Suprapubic skin (tissue), 4 donors: ENCODE results near the gene SLC4A7. TPM values are rescaled to one million over a fixed set of nuclear protein-coding genes. Genes with fewer than 3 reads are reported as not detected.
"Not testable (repeated sequence)": the region's sequence is repeated elsewhere in the genome, so short reads cannot be mapped to it uniquely, and the experiment has no call there.

ENCODE experiments used
- DNase-seq, 2 donors: peaks; one replicate each; pipeline ENCODE4 v3.0.0-alpha.2; 2019; ENCODE audit warnings: low spot score in 2 of 2
- H3K27ac ChIP-seq: fragments of 200-600 bp; sonication (generic); one replicate; pipeline ENCODE4 v1.5.1; 2019
- H3K27me3 ChIP-seq: fragments of 200-600 bp; sonication (generic); one replicate; pipeline ENCODE4 v1.5.1; 2019
- H3K36me3 ChIP-seq: fragments of 200-600 bp; sonication (generic); one replicate; pipeline ENCODE4 v1.5.1; 2019
- H3K4me1 ChIP-seq: fragments of 200-600 bp; sonication (generic); one replicate; pipeline ENCODE4 v1.5.1; 2019
- H3K4me3 ChIP-seq: fragments of 200-600 bp; sonication (generic); one replicate; pipeline ENCODE4 v1.5.1; 2019; ENCODE audit warnings: mild to moderate bottlenecking
- H3K9me3 ChIP-seq: fragments of 200-600 bp; sonication (generic); one replicate; pipeline ENCODE4 v1.5.1; 2019
- CTCF ChIP-seq, 2 donors: fragments of 200-600 bp in 1 of 2; fragments of 450-650 bp in 1 of 2; sonication (generic) in 1 of 2; IDR thresholded peaks; one replicate each; pipeline ENCODE4 v1.5.1; 2016 to 2019; ENCODE audit warnings: antibody characterized with exemption in 2 of 2, mild to moderate bottlenecking in 1 of 2, moderate library complexity in 1 of 2
- EP300 ChIP-seq: sonication (generic); formaldehyde crosslinking; IDR thresholded peaks from one replicate; pipeline ENCODE4 v1.6.1; 2017; ENCODE audit warnings: antibody characterized with exemption
- POLR2A ChIP-seq, 2 donors: fragments of 450-650 bp; IDR thresholded peaks; one replicate each; pipeline ENCODE4 v1.6.1; 2017; ENCODE audit warnings: antibody characterized with exemption in 2 of 2, mild to moderate bottlenecking in 2 of 2, moderate library complexity in 2 of 2
- POLR2AphosphoS5 ChIP-seq, 3 donors: sonication (generic); formaldehyde crosslinking; IDR thresholded peaks; one replicate each; pipeline ENCODE4 v1.6.1; 2017; ENCODE audit warnings: antibody characterized with exemption in 3 of 3
- WGBS: methylation state at CpG from one replicate; pipeline ENCODE4 v1.1.5; 2018; 5-methylcytosine and 5-hydroxymethylcytosine counted together
- total RNA-seq, 4 donors: library from RNA; depleted of rRNA; stranded (reverse); fragments of >200 nt; gene quantifications; one replicate each; pipeline ENCODE4 v1.1.0, GENCODE V29; 2016

Gene SLC4A7
- total RNA-seq, 4 donors from 2014 or later: 10.9 to 17.5 (median 16.1) TPM

GRCh38 chr3:27344192-27344591 is 140.0 kb downstream of the SLC4A7 start:
- Histone ChIP-seq H3K27ac (no peak overlapping the region), H3K36me3 (no peaks in the 10 kb centered on the region), H3K9me3 (no peaks in the 10 kb centered on the region), H3K27me3 (no peaks in the 10 kb centered on the region), H3K4me1 (peaks cover 3% of the 10 kb centered on the region), H3K4me3 (no peak overlapping the region)
- 97% methylated on average over 3 of the region's 3 CpGs for WGBS
- TF ChIP-seq CTCF (IDR thresholded peaks at IDR 0.05) (no peak), POLR2A (IDR thresholded peaks at IDR 0.05) (no peak), EP300 (no peak), POLR2AphosphoS5 (IDR thresholded peaks at IDR 0.05) (no peak)
- DNase-seq: no peak

GRCh38 chr3:27342267-27342666 is 141.9 kb downstream of the SLC4A7 start:
- TF ChIP-seq POLR2A (IDR thresholded peaks at IDR 0.05) (no peak), POLR2AphosphoS5 (IDR thresholded peaks at IDR 0.05) (no peak), EP300 (no peak), CTCF (IDR thresholded peaks at IDR 0.05) (no peak)
- WGBS: 82% methylated on average over 1 of the region's 1 CpG
- H3K9me3 ChIP-seq: no peaks in the 10 kb centered on the region
- H3K4me3 ChIP-seq: no peak overlapping the region
- DNase-seq: no peak
- no peak overlapping the region for H3K27ac ChIP-seq
- no peaks in the 10 kb centered on the region for H3K36me3 ChIP-seq
- no peaks in the 10 kb centered on the region for H3K27me3 ChIP-seq
- H3K4me1 ChIP-seq: peaks cover 3% of the 10 kb centered on the region

- TF ChIP-seq POLR2A (IDR thresholded peaks at IDR 0.05): no peak
- TF ChIP-seq POLR2AphosphoS5 (IDR thresholded peaks at IDR 0.05): no peak
- TF ChIP-seq EP300: no peak
- no peak for TF ChIP-seq CTCF (IDR thresholded peaks at IDR 0.05)
- Histone ChIP-seq H3K4me3 (no peak overlapping the region), H3K4me1 (no peaks in the 10 kb centered on the region), H3K9me3 (no peaks in the 10 kb centered on the region), H3K36me3 (no peaks in the 10 kb centered on the region), H3K27me3 (no peaks in the 10 kb centered on the region), H3K27ac (no peak overlapping the region)
- 43% methylated on average over 1 of the region's 1 CpG for WGBS
- DNase-seq: no peak
Observed at GRCh38 chr3:27340534-27340933, 143.7 kb downstream of the SLC4A7 start.

- H3K9me3 ChIP-seq: no peaks in the 10 kb centered on the region
- DNase-seq: no peak
- 79% methylated on average over 1 of the region's 1 CpG for WGBS
- no peak overlapping the region for H3K4me3 ChIP-seq
- no peaks in the 10 kb centered on the region for H3K27me3 ChIP-seq
- H3K4me1 ChIP-seq: no peaks in the 10 kb centered on the region
- H3K27ac ChIP-seq: no peak overlapping the region
- TF ChIP-seq POLR2A (IDR thresholded peaks at IDR 0.05): no peak
- no peaks in the 10 kb centered on the region for H3K36me3 ChIP-seq
Observed at GRCh38 chr3:27335571-27335970, 148.6 kb downstream of the SLC4A7 start.

- no peaks in the 10 kb centered on the region for H3K36me3 ChIP-seq
- no peaks in the 10 kb centered on the region for H3K4me1 ChIP-seq
- TF ChIP-seq POLR2AphosphoS5 (IDR thresholded peaks at IDR 0.05) (no peak), POLR2A (IDR thresholded peaks at IDR 0.05) (no peak), CTCF (IDR thresholded peaks at IDR 0.05) (no peak), EP300 (no peak)
- H3K27ac ChIP-seq: no peak overlapping the region
- DNase-seq: no peak
- H3K4me3 ChIP-seq: no peak overlapping the region
- no peaks in the 10 kb centered on the region for H3K27me3 ChIP-seq
- no peaks in the 10 kb centered on the region for H3K9me3 ChIP-seq
Observed at GRCh38 chr3:27333843-27334242, 150.3 kb downstream of the SLC4A7 start.

- not testable (repeated sequence) for H3K27ac ChIP-seq, H3K9me3 ChIP-seq, H3K4me3 ChIP-seq, DNase-seq, H3K27me3 ChIP-seq, H3K4me1 ChIP-seq, H3K36me3 ChIP-seq
- WGBS: 90% methylated on average over 4 of the region's 4 CpGs
Observed at GRCh38 chr3:27328982-27329762, 155.0 kb downstream of the SLC4A7 start.
